SU-DHL-6 (cell line): ENCODE data around the gene CIB1.

Source experiments
- H2AFZ ChIP-seq: fragments of 200-600 bp; sonication (generic); 2 replicates; pipeline ENCODE4 v1.6.1; 2014; ENCODE audit warnings: low read depth, mild to moderate bottlenecking, moderate library complexity, mixed read lengths, antibody characterized with exemption, low read length; ENCODE audit not compliant: severe bottlenecking
- H3F3A ChIP-seq: fragments of 200-600 bp; shearing (Covaris generic); 2 replicates; pipeline ENCODE4 v1.6.0; 2016; ENCODE audit warnings: antibody characterized with exemption, mild to moderate bottlenecking; ENCODE audit not compliant: insufficient read depth
- H3K27ac ChIP-seq: fragments of 200-600 bp; sonication (generic); 2 replicates; pipeline ENCODE4 v1.5.1; 2016; ENCODE audit warnings: low read depth, mild to moderate bottlenecking, low read length, moderate library complexity, mixed read lengths
- H3K27me3 ChIP-seq: fragments of 200-600 bp; sonication (generic), shearing (Covaris generic); 2 replicates; pipeline ENCODE4 v1.6.0; 2014; ENCODE audit warnings: mild to moderate bottlenecking, low read length
- H3K36me3 ChIP-seq: fragments of 200-600 bp; sonication (generic); 2 replicates; pipeline ENCODE4 v1.6.1; 2014; ENCODE audit warnings: mild to moderate bottlenecking, low read length, mixed read lengths
- H3K4me2 ChIP-seq: fragments of 300-600, 200-600 bp; shearing (Covaris generic), sonication (generic); 2 replicates; pipeline ENCODE4 v1.6.0; 2014; ENCODE audit warnings: low read length, low read depth, mild to moderate bottlenecking; ENCODE audit not compliant: poor library complexity, severe bottlenecking
- H3K4me3 ChIP-seq: fragments of 200-600 bp; sonication (generic); 2 replicates; pipeline ENCODE4 v1.5.1; 2014; ENCODE audit warnings: antibody characterized with exemption, low read length, mild to moderate bottlenecking, mixed read lengths; ENCODE audit not compliant: insufficient read depth, poor library complexity, severe bottlenecking
- H3K79me2 ChIP-seq: fragments of 200-600 bp; sonication (generic); 2 replicates; pipeline ENCODE4 v1.6.1; 2014; ENCODE audit warnings: mild to moderate bottlenecking, low read length, moderate library complexity; ENCODE audit not compliant: insufficient read depth
- H3K9ac ChIP-seq: fragments of 200-600 bp; sonication (generic); 2 replicates; pipeline ENCODE4 v1.7.0; 2014; ENCODE audit warnings: mild to moderate bottlenecking, low read length
- H3K9me2 ChIP-seq: fragments of 200-600 bp; sonication (generic); replicated peaks from 2 replicates; pipeline ENCODE4 v1.6.1; 2014; ENCODE audit warnings: low read length; ENCODE audit not compliant: insufficient read depth
- H3K9me3 ChIP-seq: fragments of 200-600 bp; sonication (generic); 2 replicates; pipeline ENCODE4 v1.6.1; 2014; ENCODE audit warnings: low read length, mixed read lengths; ENCODE audit not compliant: insufficient read depth
- H4K20me1 ChIP-seq: fragments of 200-600 bp; sonication (generic); 2 replicates; pipeline ENCODE4 v1.6.1; 2014; ENCODE audit warnings: low read depth, mild to moderate bottlenecking, antibody characterized with exemption, low read length, moderate library complexity, mixed read lengths
- CTCF ChIP-seq: fragments of 200-600 bp; sonication (generic); IDR thresholded peaks from one replicate; pipeline ENCODE4 v1.5.1; 2017; ENCODE audit warnings: antibody characterized with exemption, mild to moderate bottlenecking, low read length, moderate library complexity; ENCODE audit not compliant: insufficient read depth, poor library complexity, severe bottlenecking
- EZH2phosphoT487 ChIP-seq: fragments of 200-600 bp; sonication (generic), shearing (Covaris generic); conservative IDR thresholded peaks from 2 replicates; pipeline ENCODE4 v1.6.1; 2018; ENCODE audit warnings: mild to moderate bottlenecking, antibody characterized with exemption, low read length, moderate library complexity, mixed read lengths

The CIB1 gene

DNA sequence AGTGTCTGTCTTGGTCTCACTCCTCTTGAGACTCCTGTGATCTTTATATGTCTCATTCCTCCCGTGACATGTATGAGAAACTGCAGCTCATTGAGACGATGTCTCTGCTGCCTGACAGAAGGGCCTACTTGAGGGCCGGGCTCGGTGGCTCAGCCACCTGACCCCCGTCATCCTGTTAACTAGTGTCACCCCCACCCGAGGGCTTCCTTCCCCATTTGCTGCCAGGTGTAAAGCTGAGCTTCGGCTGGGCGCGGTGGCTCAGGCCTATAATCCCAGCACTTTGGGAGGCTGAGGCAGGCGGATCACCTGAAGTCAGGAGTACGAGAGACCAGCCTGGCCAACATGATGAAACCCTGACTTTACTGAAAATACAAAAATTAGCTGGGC is 19.9 kb downstream of the CIB1 start:
- Histone ChIP-seq H3K36me3 (no peaks in the 10 kb centered on the region), H4K20me1 (no peaks in the 10 kb centered on the region), H3K79me2 (no peaks in the 10 kb centered on the region), H2AFZ (no peak overlapping the region), H3K27me3 (no peaks in the 10 kb centered on the region), H3K9me2 (no peaks in the 10 kb centered on the region), H3K4me3 (no peak overlapping the region), H3F3A (no peaks in the 10 kb centered on the region), H3K4me2 (no peak overlapping the region), H3K9me3 (no peaks in the 10 kb centered on the region), H3K9ac (no peak overlapping the region), H3K27ac (no peak overlapping the region)
- TF ChIP-seq CTCF (no peak), EZH2phosphoT487 (no peak)

- Histone ChIP-seq H3K79me2 (no peaks in the 10 kb centered on the region), H4K20me1 (no peaks in the 10 kb centered on the region), H3K27ac (no peak overlapping the region), H3K36me3 (no peaks in the 10 kb centered on the region), H3K27me3 (no peaks in the 10 kb centered on the region), H3K4me3 (no peak overlapping the region), H3K9me3 (no peaks in the 10 kb centered on the region), H3K9me2 (no peaks in the 10 kb centered on the region), H2AFZ (no peak overlapping the region), H3K4me2 (no peak overlapping the region), H3F3A (no peaks in the 10 kb centered on the region), H3K9ac (no peak overlapping the region)
- TF ChIP-seq CTCF = no peak
- TF ChIP-seq EZH2phosphoT487 = no peak
Measured at GRCh38 chr15:90213122-90213817, 20.5 kb downstream of the CIB1 start.

- no peak overlapping the region for H3K4me3 ChIP-seq
- H3F3A ChIP-seq = no peaks in the 10 kb centered on the region
- H3K27ac ChIP-seq = no peak overlapping the region
- H3K4me2 ChIP-seq = no peak overlapping the region
- H3K9ac ChIP-seq = no peak overlapping the region
- TF ChIP-seq CTCF (no peak), EZH2phosphoT487 (no peak)
- no peaks in the 10 kb centered on the region for H3K36me3 ChIP-seq
- no peaks in the 10 kb centered on the region for H3K79me2 ChIP-seq
- H2AFZ ChIP-seq = no peak overlapping the region
- no peaks in the 10 kb centered on the region for H3K27me3 ChIP-seq
- H4K20me1 ChIP-seq = no peaks in the 10 kb centered on the region
- H3K9me3 ChIP-seq = no peaks in the 10 kb centered on the region
- H3K9me2 ChIP-seq = no peaks in the 10 kb centered on the region
Measured at GRCh38 chr15:90212221-90213098, 21.3 kb downstream of the CIB1 start.
